ELF-1 (cell line): ENCODE results near the gene MN1.

Experiments used
- DNase-seq: peaks from one replicate; pipeline ENCODE4 v3.0.0-alpha.2; 2016; ENCODE audit warnings: low read depth, low spot score

Gene MN1

GRCh38 chr22:27740202-27740748 lies 61.3 kb downstream of the MN1 start:
- no peak for DNase-seq

- no peak for DNase-seq
Observed at GRCh38 chr22:27737521-27737920, 64.0 kb downstream of the MN1 start.

- DNase-seq: no peak
Observed at GRCh38 chr22:27734066-27734465, 67.5 kb downstream of the MN1 start.

- no peak for DNase-seq
Observed at GRCh38 chr22:27732841-27733240, 68.7 kb downstream of the MN1 start.

- no peak for DNase-seq
Observed at GRCh38 chr22:27732391-27732790, 69.2 kb downstream of the MN1 start.

- no peak for DNase-seq
Observed at GRCh38 chr22:27731621-27732020, 69.9 kb downstream of the MN1 start.

GRCh38 chr22:27730641-27731433 lies 70.7 kb downstream of the MN1 start:
- peak; percentile 98 for DNase-seq

GRCh38 chr22:27729246-27729645 lies 72.3 kb downstream of the MN1 start:
- DNase-seq: no peak

- no peak for DNase-seq
Observed at GRCh38 chr22:27727673-27728451, 73.7 kb downstream of the MN1 start.

GRCh38 chr22:27726686-27727449 lies 74.7 kb downstream of the MN1 start:
- peak; percentile 92 for DNase-seq

GRCh38 chr22:27726331-27726685 lies 75.2 kb downstream of the MN1 start:
- no peak for DNase-seq

GRCh38 chr22:27725661-27726060 lies 75.9 kb downstream of the MN1 start:
- no peak for DNase-seq

- no peak for DNase-seq
Observed at GRCh38 chr22:27724709-27725108, 76.8 kb downstream of the MN1 start.

GRCh38 chr22:27724157-27724556 lies 77.4 kb downstream of the MN1 start:
- no peak for DNase-seq

GRCh38 chr22:27723708-27724107 lies 77.8 kb downstream of the MN1 start:
- DNase-seq: no peak

GRCh38 chr22:27723158-27723557 lies 78.4 kb downstream of the MN1 start:
- no peak for DNase-seq

GRCh38 chr22:27720860-27721259 lies 80.7 kb downstream of the MN1 start:
- DNase-seq: no peak

- peak; percentile 50 for DNase-seq
Observed at GRCh38 chr22:27719535-27720227, 81.9 kb downstream of the MN1 start.

GRCh38 chr22:27719036-27719347 lies 82.6 kb downstream of the MN1 start:
- no peak for DNase-seq

- peak; percentile 89 for DNase-seq
Observed at GRCh38 chr22:27718186-27719035, 83.1 kb downstream of the MN1 start.

GRCh38 chr22:27717094-27717493 lies 84.5 kb downstream of the MN1 start:
- no peak for DNase-seq
